NCI-H82 treated with DMSO at 0.1 percent for 48 hours (cell line): ENCODE data around the gene TXNDC12.

Source experiments
- DNase-seq: peaks from one replicate; lab custom pipeline; 2025; ENCODE audit not compliant: unreplicated experiment; lab: John Stamatoyannopoulos, UW

TXNDC12 gene

GRCh38 chr1:52002038-52002917, 52.7 kb downstream of the TXNDC12 start:
- peak; percentile 89 for DNase-seq

- DNase-seq, result no peak
Observed at GRCh38 chr1:51998701-51999100, 56.3 kb downstream of the TXNDC12 start.

GRCh38 chr1:51997974-51998382, 57.0 kb downstream of the TXNDC12 start:
- peak; percentile 91 for DNase-seq

- peak; percentile 48 for DNase-seq
Observed at GRCh38 chr1:51990478-51990965, 64.5 kb downstream of the TXNDC12 start, which contains the start of gene RAB3B. Gene RAB3B (minus strand): TSS chr1:51990700. CDS start chr1:51977117, 13,583 bp downstream.

- no peak for DNase-seq
Observed at GRCh38 chr1:51989582-51990477, 65.2 kb downstream of the TXNDC12 start.

- no peak for DNase-seq
Observed at GRCh38 chr1:51988254-51988653, 66.7 kb downstream of the TXNDC12 start.

GRCh38 chr1:51986718-51987117, 68.3 kb downstream of the TXNDC12 start:
- DNase-seq, result no peak

GRCh38 chr1:51982161-51982560, 72.8 kb downstream of the TXNDC12 start:
- DNase-seq, result no peak

GRCh38 chr1:51981555-51981954, 73.4 kb downstream of the TXNDC12 start:
- DNase-seq, result no peak

GRCh38 chr1:51978099-51978498, 76.9 kb downstream of the TXNDC12 start:
- DNase-seq, result no peak

- no peak for DNase-seq
Observed at GRCh38 chr1:51976846-51977602, 78.0 kb downstream of the TXNDC12 start.

GRCh38 chr1:51973587-51974474, 81.2 kb downstream of the TXNDC12 start:
- no peak for DNase-seq
